ENCODE measurements around the gene PI4KA. TPM values are rescaled to one million over a fixed set of nuclear protein-coding genes. Genes with fewer than 3 reads are reported as not detected.
"Not testable (repeated sequence)": the region's sequence is repeated elsewhere in the genome, so short reads cannot be mapped to it uniquely, and the experiment has no call there.

PI4KA gene
- polyA plus RNA-seq, 1 donor: 34.2 TPM

GRCh38 chr22:20748082-20748481, 110.5 kb downstream of the PI4KA start:
- no peak for DNase-seq

DNA sequence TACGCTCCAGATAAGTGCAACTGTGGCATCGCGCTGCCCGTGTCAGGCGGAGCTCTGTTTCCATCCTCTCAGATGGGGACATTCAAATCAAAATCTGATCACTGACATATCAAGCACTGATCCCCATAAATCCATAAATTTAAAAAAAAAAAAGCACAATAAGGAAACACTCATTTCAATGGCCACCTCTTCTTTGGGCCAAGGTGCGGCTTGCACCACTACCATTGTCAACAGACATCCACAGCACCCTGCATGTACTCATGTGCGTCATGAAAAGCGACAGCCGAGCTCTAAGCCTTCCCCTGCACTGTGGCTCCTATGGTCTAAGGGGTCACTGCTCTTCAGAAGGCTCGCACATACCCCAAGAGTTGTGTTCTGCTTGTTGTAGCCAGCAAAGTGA, 111.4 kb downstream of the PI4KA start:
- DNase-seq: no peak

GRCh38 chr22:20746431-20747189, 112.0 kb downstream of the PI4KA start:
- DNase-seq: no peak

GRCh38 chr22:20745119-20745518, 113.5 kb downstream of the PI4KA start:
- DNase-seq: no peak

DNA sequence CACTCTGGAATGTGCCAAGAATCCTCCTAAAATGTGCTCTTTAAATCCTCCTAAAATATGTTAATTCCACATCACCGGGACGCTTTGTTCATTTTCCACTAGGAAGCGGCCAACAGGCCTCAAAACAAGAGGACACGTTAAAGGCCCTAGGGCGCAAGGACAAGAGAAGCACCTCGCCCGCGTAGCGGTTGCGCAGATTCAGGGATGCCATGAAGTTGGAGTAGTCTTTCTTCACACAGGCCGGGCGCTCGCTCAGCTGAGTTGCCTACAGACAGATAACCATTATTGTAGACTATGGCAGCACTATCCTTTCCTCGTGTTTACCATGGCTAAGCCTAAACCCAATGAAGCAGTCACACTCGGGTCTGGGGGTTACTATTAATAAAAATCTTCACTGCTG, 114.2 kb downstream of the PI4KA start:
- no peak for DNase-seq

DNA sequence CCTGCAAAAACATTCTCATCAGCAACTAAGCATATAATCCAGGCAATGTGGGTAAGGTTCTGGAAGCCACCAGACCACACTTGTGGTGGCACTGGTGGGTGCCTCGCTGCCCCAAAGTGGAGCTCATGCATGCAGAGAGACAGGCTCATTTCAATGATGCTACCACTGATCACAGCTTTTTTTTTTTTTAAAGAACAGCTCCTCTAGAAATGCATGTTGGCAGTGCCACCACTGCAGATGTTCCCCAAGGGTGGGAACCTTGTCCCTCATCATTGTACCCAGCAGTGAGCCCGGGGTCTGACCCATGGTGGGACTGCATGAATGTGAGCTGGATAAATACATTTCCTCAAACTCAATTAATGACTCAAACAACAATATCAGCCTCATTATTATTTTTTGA, 115.8 kb downstream of the PI4KA start:
- no peak for DNase-seq

DNA sequence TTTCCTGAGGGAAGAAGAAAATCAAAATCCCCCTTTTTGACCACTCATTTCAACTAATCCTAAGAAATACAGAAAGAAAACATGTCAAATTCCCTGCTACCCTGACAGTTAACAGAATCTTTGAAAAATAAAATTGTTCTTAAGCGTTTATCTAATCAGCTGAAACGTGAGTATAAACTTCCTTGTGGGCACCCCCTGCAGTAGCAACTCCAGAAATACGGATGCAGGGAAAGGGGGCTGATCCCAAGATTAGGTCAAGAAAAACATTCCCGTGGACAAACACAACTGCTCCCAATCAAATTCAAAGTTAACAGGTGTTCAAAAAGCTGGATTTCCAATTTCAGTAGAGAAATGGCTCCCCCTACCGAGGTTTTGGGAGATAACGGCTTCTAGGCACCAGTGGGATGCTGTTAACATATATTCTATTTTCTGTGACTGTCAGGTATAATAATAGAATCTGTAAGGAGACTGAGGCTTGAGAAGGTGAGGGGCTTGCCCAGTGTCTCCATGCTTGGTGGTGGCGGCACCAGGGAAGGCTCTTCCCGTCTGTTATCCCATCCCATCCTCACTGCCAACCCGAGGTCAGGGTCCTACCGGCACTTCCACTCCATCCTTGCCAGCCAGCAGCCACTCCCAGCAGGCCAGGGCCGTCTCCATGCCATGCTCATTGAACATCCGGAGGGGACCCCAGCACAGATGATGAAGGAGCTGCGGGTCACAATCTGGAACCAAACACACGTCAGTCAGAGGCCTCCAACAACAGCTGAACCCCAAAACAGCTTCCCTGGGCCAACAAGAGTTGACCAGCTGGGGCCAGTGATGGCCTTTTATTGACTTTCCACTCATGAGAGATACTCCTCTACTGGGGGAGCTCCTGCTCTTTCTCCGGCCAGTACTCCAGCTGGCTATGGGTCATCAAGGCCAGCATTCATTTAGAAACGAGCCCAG, 116.7 kb downstream of the PI4KA start:
- no peak for DNase-seq

DNA sequence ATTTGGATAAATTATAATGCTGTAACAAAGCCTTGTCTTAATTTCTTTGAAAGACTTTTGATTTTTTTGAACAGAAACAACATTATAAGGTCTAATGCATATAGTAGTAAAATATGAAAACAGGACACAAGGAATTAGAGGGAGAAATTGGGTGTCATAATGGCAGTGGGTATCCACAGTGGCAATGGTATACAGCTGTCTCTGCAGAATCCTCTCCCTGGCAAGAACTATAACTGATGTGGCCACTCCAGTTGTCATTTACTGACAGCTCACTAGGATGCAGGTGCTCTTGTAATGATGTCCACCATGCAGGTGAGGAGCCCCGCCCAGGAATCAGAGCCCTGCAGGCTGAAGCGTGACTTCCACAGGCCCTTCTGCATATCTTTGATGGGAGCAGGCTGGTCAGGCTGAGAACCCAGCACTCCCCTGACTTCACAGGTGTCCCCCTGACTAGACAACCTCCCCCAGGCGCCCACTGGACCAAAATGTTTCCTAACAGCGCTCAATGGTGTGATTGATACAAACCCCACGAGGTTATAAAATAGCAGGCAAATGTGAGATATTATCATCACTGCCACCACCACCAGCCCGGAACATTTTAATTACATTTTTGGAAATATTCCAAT, 117.5 kb downstream of the PI4KA start:
- no peak for DNase-seq

DNA sequence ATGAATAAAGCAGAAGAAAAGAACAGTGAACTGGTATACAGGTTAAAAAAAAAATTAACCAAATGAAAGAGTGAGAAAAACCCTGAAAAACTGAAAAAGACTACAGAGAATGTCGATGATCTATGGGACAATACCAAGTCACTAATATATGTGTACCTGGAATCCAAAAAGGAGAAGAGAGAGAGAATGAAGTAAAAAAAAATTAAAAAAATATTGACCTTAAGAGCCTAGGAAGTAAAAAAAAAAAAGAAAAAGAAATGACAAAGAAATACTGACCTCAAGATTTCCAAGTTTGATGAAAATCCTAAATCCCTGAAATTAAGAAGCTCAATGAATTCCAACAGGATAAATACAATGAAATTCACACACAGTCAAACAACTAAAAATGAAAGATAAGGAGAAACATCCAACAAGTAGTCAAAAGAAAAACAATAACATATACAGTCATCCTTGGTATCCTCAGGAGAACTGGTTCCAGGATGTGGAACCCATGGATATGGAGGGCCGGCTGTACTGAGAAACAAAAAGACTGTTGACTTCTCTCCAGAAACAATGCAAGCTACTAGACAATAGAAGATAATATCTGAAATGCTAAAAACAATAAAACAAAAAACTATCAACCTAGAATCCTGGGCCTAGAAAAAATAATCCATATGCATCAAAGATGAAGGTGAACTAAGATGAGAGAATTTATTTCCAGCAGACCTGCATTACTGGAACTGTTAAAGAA, 118.2 kb downstream of the PI4KA start:
- DNase-seq: no peak

- no peak for DNase-seq
Measured at GRCh38 chr22:20738394-20739089, 120.1 kb downstream of the PI4KA start.

GRCh38 chr22:20736891-20737290, 121.7 kb downstream of the PI4KA start:
- not testable (repeated sequence) for DNase-seq

GRCh38 chr22:20735356-20736162, 123.1 kb downstream of the PI4KA start:
- not testable (repeated sequence) for DNase-seq

- not testable (repeated sequence) for DNase-seq
Measured at GRCh38 chr22:20732431-20732830, 126.2 kb downstream of the PI4KA start.

- DNase-seq: no peak
Measured at GRCh38 chr22:20729194-20729593, 129.4 kb downstream of the PI4KA start.

- DNase-seq: no peak
Measured at GRCh38 chr22:20728523-20729190, 130.0 kb downstream of the PI4KA start.

DNA sequence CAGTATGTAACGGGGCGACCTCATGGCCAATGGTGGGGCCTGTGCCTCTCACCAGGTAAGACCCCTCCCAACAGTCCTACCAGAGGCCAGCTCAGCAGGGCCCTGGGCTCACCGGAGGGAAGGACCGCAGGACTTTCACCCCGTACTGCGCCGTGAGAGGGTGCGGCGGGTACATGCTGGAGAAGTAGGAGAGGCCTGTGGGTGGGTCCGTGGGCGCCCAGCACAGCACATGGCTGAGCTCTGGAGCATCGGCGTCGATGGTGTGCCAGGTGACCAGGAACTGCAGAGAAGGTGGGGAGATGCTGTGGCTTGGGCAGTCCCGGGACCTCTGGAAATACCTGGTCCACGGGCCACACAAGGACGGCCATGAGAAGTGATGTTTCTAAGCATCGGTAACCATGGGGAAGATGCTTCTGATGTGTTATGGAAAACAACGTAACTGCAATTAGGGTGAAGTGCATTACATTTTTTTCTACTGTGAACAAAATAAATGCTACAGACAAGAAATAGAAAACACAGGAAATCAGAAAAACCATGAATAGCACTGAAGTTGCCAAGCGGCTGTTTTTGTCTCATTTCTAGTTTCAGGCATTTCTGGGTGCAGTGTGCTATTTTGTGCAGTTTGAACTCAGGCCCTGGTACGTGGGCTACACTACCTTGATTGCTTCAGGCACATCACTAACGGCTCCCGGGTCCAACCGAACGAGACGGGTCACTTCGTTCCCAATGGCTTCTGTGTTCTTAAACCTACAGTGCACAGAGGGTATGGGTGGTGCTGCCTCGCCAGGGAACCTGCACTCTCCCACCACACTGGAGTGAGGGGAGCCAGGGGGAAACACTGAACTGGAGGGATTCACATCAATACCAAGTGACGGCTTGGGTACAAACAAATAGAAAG, 131.2 kb downstream of the PI4KA start:
- no peak for DNase-seq

DNA sequence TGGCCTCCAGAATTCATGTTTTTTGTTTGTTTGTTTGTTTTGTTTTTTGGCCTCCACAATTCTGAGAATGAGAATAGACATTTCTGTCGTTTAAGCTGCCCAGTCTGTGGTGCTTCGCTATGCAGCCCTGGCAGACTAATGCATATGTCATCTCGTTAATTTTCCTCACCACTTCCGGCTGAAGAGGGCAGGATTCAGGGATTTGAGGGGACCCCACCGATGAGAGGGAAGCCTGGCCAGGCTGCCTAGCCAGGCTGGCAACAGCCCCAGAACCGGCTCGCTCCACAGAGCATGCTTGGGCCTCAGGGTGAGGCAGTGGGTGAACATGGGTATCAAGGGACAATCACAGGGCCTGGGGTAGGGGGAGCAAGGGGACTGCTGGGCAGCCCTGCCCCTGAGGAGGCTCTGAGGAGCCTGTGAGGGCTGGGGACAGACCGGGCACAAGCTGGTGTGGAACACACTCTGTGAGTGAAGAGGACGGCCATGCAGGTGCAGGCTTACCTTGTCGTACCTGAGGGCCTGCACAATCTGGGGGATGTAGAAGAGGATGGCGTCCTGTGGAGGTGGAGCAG, 132.5 kb downstream of the PI4KA start:
- DNase-seq: no peak

GRCh38 chr22:20724676-20725454, 133.7 kb downstream of the PI4KA start:
- no peak for DNase-seq

All from hindlimb muscle (tissue), 1 donor.